ENCODE data around the gene GPATCH8. TPM values are rescaled to one million over a fixed set of nuclear protein-coding genes. Genes with fewer than 3 reads are reported as not detected.

Gene GPATCH8
- total and polyA plus RNA-seq, 2 of the 8 experiments (the other 6 are each of a cell fraction or from before 2014, with no cell fraction given), result 20.5 to 58.1 TPM

DNA sequence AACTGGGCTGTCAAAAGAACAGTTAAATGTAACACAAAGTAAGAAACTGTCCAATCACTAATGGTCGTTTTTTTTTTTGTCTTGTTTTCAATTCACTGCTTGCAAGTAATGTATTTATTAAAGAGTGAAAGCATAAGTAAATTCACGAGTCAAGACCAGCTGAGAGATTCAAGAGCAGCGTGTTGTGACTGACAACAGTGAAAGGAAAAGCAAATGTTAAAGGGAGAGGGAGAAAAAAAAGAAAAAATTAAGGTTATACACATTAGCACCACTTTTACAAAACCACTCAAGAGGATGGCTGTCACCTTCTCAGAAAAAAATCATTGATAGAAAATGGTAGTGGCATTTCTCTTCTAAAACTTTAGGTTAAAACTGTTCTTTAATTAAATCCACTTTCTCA, 36.1 kb downstream of the GPATCH8 start:
- H3K14ac ChIP-seq (ENCODE audit: insufficient read length), result no peak overlapping the region
- H4K20me1 ChIP-seq (replicated peaks in 1 of 2; ENCODE audit: control insufficient read depth in 1 of 2, insufficient read depth in 2 of 2, low read length in 2 of 2), result peaks cover 4 to 5% of the 10 kb centered on the region in 2 experiments
- no peak overlapping the region for H2BK120ac ChIP-seq (replicated peaks; ENCODE audit: low read depth, low read length)
- WGBS, 2 experiments (ENCODE audit: extremely low coverage in 1 of 2, insufficient coverage in 1 of 2, insufficient read length in 1 of 2, insufficient replicate concordance in 2 of 2, low coverage in 1 of 2, low lambda C conversion rate in 2 of 2, missing lambda C conversion rate in 1 of 2), result 67% methylated on average over 3 of the region's 3 CpGs; no CpG with 5 or more reads in 1 of the 2 experiments
- H4K91ac ChIP-seq (replicated peaks; ENCODE audit: insufficient read length, low read length), result no peak overlapping the region
- no peaks in the 10 kb centered on the region; a peak in 1 of 7 replicates for H3K4me1 ChIP-seq (replicated peaks in 1 of 4; ENCODE audit: control insufficient read depth in 3 of 4, insufficient read depth in 4 of 4, low read length in 3 of 4)
- H2BK5ac ChIP-seq (ENCODE audit: low read depth, low read length), result no peak overlapping the region
- H2BK12ac ChIP-seq (ENCODE audit: low read depth, low read length), result no peak overlapping the region
- H2AFZ ChIP-seq (ENCODE audit: low read length), result no peak overlapping the region
- no peak for DNase-seq (ENCODE audit: low read depth in 1 of 2, low spot score in 2 of 2)
- H4K8ac ChIP-seq (ENCODE audit: extremely low read depth, insufficient read depth, low read length), result no peak overlapping the region
- H3K56ac ChIP-seq (replicated peaks; ENCODE audit: insufficient read length, low read depth, low read length), result no peak overlapping the region
- H3K4me2 ChIP-seq (ENCODE audit: insufficient read depth in 1 of 2, low read depth in 2 of 2, low read length in 2 of 2), result no peak overlapping the region
- H2BK15ac ChIP-seq (ENCODE audit: low read length), result no peak overlapping the region
- H3K79me1 ChIP-seq (ENCODE audit: low read depth, low read length), result no peaks in the 10 kb centered on the region; the same call in 1 of the 2 replicates
- H2BK20ac ChIP-seq (ENCODE audit: low read length), result no peak overlapping the region
- FAIRE-seq, result no peak
- H3K23me2 ChIP-seq (ENCODE audit: low read depth, low read length), result no peaks in the 10 kb centered on the region
- H3K23ac ChIP-seq (ENCODE audit: insufficient read length), result no peak overlapping the region
- no peak overlapping the region for H3K4ac ChIP-seq (replicated peaks; ENCODE audit: insufficient read length, low read depth, low read length)
- no peak overlapping the region for H3K4me3 ChIP-seq (ENCODE audit: extremely low read depth in 1 of 4, insufficient read depth in 2 of 4, low read depth in 3 of 4, low read length in 4 of 4)
- H3K9ac ChIP-seq (replicated peaks in 1 of 4; ENCODE audit: extremely low read depth in 1 of 4, low read depth in 3 of 4, low read length in 3 of 4), result no peak overlapping the region
- peaks cover 0 to 71% of the 10 kb centered on the region in 2 experiments; a peak in 2 of 4 replicates for H3K79me2 ChIP-seq (ENCODE audit: control insufficient read depth in 1 of 2, insufficient read depth in 2 of 2, low read length in 2 of 2)
- H3K9me3 ChIP-seq (ENCODE audit: insufficient read depth in 2 of 2, low read depth in 1 of 2, low read length in 1 of 2), result no peaks in the 10 kb centered on the region
- no peak overlapping the region for H2AK5ac ChIP-seq (ENCODE audit: low read depth, low read length)
- H3K18ac ChIP-seq (ENCODE audit: extremely low read depth, low read length), result no peak overlapping the region
- no peak overlapping the region for H3K27ac ChIP-seq (ENCODE audit: low read depth, low read length)
- ChIA-PET CTCF (ENCODE audit: partially characterized antibody) (no interaction called here), POLR2A (ENCODE audit: partially characterized antibody) (no interaction called here)
- no peak overlapping the region for H4K5ac ChIP-seq (ENCODE audit: insufficient read length, low read depth, low read length)
- H3K27me3 ChIP-seq (replicated peaks in 1 of 4; ENCODE audit: control insufficient read depth in 3 of 4, extremely low read depth in 1 of 4, insufficient read depth in 3 of 4, low read length in 3 of 4), result no peaks in the 10 kb centered on the region
- peaks cover 0 to 15% (median 0%) of the 10 kb centered on the region in 4 experiments; a peak in 3 of 8 replicates for H3K36me3 ChIP-seq (ENCODE audit: control insufficient read depth in 2 of 4, insufficient read depth in 4 of 4, low read length in 3 of 4)
- TF ChIP-seq SP4 (IDR thresholded peaks at IDR 0.05; ENCODE audit: low read length) (no peak), JUND (IDR thresholded peaks at IDR 0.05; ENCODE audit: low read length) (no peak), KDM1A (IDR thresholded peaks at IDR 0.05; ENCODE audit: borderline replicate concordance, low read length) (no peak)

Data from H1 (cell line).